Activated T-cell treated with anti-CD3 and anti-CD28 coated beads, Interleukin-2, amount 50 U/mL, for 48 hours (primary cell): ENCODE data around the gene GPC5.
A peak's percentile ranks its signal among the peaks of the same experiment; 100 is the strongest.

ENCODE experiments used
- DNase-seq, 2 experiments: peaks; one replicate each; pipeline ENCODE4 v3.0.0-alpha.2; 2020

GPC5 gene

GRCh38 chr13:91598655-91599054 is 200.2 kb downstream of the GPC5 start:
- DNase-seq: no peak

DNA sequence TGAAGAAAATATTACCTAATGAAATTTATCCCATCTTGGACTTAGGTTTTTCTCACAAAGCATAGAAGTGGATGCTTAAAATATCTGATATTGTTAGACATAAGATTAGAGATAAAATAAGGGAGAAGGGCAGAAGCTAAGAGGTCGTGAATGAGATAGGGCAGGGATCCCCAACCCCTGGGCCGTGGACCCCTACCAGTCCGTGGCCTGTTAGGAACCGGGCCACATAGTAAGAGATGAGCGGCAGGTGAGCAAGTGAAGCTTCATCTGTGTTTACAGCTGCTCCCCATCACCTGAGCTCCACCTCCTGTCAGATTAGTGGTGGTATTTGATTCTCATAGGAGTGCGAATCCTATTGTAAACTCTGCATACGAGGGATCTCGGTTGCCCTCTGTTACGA is 202.9 kb downstream of the GPC5 start:
- no peak for DNase-seq

- no peak for DNase-seq
These were observed 203.4 kb downstream of the GPC5 start for GRCh38 chr13:91601807-91602206.

DNA sequence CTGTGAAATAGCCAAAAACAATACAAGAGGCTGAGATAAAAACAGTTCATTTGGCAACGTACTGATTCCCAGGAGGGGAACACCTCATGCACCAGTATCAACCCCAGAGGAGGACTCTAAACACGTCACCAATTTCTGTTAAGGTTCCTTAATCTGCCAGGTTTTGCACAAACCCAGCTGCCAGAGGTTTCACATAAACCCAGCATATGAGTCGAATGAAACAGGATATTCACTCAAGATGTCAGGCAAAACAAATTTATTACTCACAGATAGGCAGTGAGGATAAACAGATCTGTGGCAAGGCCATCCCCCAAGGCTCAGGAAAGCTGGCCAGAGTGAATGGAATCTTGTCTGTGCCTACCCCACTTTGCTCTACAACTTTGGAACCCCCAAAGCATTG is 210.9 kb downstream of the GPC5 start:
- no peak for DNase-seq

DNA sequence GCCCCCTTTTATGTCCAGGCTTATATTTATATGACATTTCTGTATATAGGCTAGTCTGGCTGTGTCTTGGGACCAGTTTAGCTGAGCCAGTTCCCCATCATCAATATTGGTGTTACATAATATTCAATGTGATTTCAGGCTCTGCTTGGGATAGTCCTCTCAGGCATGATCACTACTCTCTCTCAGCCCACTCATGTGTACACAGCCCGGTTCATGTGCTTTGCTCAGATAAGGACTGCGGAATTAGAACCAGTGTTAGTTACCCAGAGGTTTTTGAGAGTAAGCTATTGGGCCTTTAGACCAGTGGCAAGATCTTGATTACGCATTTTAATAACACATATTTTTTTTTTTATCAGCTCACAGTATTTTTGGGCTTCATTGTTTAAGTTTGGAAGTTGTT is 219.9 kb downstream of the GPC5 start:
- DNase-seq: no peak

- DNase-seq: no peak
These were observed 222.3 kb downstream of the GPC5 start for GRCh38 chr13:91620670-91621141.

- DNase-seq: no peak
These were observed 222.7 kb downstream of the GPC5 start for GRCh38 chr13:91621161-91621560.

DNA sequence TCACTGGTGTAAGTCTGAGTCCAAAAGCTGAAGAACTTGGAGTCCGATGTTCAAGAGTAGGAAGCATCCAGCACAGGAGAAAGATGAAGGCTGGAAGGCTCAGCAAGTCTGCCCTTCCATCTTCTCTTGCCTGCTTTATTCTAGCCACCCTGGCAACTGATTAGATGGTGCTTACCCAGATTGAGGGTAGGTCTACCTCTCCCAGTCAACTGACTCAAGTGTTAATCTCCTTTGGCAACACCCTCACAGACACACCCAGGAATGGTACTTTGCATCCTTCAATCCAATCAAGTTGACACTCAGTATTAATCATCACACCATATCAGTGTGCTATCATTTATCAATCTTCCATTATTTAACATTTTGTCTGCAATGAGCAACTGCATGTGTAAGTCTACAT is 223.5 kb downstream of the GPC5 start:
- DNase-seq: no peak

DNA sequence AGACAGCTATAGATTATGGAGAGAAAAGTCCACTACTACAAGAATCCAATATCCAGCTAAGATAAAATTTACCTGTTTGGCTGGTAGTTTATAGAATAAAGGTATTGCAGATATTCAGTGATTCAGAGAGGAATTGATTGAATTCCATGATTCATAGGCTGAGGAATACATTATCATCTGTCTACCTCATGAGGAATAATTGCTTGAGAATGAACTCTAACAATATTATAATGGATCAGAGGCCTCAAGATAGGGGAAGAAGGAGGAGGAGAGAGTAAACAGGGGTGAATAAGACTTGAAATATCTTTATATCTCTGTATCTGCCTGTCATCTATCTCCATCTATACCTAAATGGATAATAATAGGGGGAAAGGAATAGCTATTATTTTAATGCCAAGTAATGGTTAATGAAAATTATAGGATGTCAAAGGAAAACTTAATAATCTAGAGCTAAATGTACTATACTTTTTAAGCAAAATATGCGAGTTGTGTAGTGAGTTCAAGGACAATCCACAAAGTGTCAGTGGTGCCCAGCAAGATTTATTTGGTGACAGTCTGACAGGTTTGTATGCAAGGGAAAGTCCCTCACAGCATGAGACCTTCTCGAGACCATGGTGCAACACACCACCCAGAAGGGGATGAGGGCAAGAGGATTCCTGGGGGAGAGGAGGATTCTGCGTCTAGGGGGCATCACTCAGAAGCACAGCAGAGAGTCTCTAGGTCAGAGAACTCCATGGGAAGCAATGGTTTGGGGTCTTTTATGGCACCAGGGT is 224.5 kb downstream of the GPC5 start:
- DNase-seq: no peak

- no peak for DNase-seq
These were observed 229.7 kb downstream of the GPC5 start for GRCh38 chr13:91627952-91628739.

DNA sequence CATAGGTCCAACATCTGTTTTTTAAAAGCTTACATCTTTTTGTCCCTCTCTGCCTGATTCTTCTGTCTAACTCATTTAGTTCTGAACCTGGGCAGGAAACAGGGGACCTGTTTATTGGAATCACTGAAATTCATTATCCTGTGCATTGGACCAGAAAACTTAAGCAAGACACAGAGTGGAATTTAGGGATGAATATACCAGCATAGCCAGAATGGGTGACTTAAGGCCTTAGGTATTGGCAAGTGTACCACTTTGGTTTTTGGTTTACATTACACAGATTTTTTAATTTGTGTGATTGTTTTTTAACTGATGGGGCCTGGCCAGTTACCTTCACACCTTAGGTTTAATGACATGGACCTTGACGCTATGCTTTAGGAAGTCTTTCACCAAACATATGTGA is 232.5 kb downstream of the GPC5 start:
- no peak for DNase-seq

- DNase-seq: no peak
These were observed 233.7 kb downstream of the GPC5 start for GRCh38 chr13:91632086-91632485.

DNA sequence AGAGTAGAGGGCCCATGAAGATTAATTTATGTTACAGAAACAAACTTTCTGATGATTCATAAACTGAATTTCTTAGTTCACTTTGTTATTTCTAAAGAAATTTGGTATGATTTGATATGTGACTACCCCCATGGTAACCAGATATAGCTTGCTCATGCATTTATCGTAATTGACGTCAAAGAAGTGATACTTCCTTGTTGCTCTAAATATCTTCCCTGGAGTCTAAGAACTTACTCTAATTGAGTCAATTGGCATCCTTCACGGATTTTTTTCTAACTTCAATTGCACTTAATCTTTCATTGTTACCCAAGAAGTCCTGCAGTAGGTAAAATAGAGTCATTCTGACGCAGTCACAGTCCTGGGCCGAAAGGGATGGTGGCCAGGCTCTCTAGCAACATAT is 240.9 kb downstream of the GPC5 start:
- no peak for DNase-seq

DNA sequence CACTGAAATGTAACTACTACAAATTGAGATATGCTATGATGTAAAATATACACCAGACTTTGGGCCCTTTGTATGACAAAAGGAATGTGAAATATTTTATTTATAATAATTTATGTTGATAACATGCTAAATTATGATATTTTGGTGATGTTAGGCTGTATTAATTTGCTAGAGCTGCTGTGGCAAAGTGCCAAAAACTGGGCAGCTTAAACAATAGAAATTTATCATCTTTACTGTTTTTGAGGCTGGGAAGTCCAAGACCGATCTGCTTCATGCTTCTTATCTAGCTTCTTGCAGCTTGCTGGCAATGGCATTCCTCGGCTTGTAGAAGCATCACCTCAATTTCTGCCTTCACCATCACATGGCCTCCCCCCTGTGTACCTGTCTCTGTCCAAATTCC is 245.0 kb downstream of the GPC5 start:
- no peak for DNase-seq

DNA sequence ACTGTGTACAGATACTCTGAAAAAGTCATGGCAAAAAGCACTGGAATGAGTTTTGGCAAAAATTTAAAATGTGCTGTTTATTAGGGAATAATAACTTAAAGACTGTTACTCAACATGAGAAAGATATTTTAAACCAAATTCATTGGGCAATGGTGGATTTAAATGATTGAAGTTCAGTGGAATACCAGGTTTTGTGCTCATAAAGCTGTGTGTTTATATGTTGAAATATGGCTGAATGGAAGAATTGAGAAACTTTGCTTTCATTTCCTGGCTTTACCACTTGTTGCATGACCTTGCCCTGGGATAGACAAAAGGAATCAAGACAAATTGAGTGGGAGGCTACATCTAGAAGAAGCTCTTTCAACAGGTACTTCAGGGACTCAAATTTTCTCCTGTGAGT is 246.4 kb downstream of the GPC5 start:
- no peak for DNase-seq

- peak in 1 of 2 experiments; percentile 17 for DNase-seq
These were observed 249.1 kb downstream of the GPC5 start for GRCh38 chr13:91647361-91647990.

GRCh38 chr13:91648012-91648411 is 249.6 kb downstream of the GPC5 start:
- no peak for DNase-seq

DNA sequence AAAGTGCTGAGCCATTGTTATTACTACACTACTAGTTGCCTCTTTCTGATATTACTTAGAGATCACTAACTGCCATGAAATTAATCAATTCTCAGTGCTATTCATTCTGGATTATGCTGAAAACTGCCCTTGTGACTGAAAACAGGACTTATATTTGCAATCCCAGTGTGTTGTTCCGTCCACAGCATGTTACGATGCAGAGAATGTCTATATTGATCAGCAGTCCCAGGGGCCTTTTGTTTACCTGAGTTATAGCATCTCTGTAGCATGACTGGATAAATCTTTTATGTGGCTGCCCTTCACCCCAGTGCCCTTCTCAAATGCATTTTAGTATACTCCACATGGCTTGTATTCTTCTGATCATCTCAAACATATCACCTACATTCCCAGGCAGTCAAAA is 251.0 kb downstream of the GPC5 start:
- DNase-seq: no peak

GRCh38 chr13:91652404-91653301 is 254.2 kb downstream of the GPC5 start:
- DNase-seq: no peak

DNA sequence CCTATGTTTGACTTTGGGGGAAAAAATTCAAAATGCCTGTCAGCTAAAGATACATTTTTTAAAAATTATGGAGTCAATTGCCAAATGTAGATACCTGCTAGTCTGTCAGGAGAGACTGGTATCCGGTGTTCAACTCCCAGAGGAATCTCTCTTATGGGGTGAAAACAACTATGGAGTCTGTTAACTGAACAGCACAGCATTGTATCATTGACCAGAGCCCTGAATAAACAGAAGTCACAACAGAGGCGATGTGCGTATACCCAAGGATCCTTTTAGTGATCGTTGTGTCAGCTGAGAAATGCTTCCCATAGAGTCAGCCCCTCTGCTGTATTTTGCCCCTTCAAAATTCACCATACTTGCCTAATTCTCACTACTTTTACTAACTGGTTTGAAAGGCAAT is 257.3 kb downstream of the GPC5 start:
- no peak for DNase-seq

DNA sequence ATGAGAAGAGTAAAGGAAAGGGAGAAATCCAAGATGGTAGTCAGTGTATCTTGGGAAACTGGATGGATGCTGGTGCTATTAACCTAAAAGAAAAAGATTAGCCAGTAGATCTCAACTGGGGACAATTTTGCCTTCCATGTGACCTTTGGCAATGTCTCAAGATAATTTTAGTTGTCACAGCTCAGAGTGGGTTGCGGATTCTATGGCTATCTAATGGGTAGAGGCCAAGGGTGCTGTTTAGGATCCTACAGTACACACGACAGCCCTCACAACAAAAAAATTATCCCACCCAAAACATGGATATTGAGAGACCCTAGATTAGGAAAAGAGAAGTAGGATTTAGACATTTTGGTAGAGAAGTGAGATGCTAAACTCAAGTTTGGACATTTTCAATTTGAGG is 258.9 kb downstream of the GPC5 start:
- DNase-seq: no peak

- DNase-seq: no peak
These were observed 261.0 kb downstream of the GPC5 start for GRCh38 chr13:91659256-91660075.
